NCI-H2107 treated with DMSO at 0.1 percent for 48 hours (cell line): ENCODE results near the gene ZNF462.
"Not testable (repeated sequence)": the region's sequence is repeated elsewhere in the genome, so short reads cannot be mapped to it uniquely, and the experiment has no call there.

Experiments used
- DNase-seq: peaks from one replicate; lab custom pipeline; 2025; ENCODE audit not compliant: unreplicated experiment; lab: John Stamatoyannopoulos, UW

The ZNF462 gene

DNA sequence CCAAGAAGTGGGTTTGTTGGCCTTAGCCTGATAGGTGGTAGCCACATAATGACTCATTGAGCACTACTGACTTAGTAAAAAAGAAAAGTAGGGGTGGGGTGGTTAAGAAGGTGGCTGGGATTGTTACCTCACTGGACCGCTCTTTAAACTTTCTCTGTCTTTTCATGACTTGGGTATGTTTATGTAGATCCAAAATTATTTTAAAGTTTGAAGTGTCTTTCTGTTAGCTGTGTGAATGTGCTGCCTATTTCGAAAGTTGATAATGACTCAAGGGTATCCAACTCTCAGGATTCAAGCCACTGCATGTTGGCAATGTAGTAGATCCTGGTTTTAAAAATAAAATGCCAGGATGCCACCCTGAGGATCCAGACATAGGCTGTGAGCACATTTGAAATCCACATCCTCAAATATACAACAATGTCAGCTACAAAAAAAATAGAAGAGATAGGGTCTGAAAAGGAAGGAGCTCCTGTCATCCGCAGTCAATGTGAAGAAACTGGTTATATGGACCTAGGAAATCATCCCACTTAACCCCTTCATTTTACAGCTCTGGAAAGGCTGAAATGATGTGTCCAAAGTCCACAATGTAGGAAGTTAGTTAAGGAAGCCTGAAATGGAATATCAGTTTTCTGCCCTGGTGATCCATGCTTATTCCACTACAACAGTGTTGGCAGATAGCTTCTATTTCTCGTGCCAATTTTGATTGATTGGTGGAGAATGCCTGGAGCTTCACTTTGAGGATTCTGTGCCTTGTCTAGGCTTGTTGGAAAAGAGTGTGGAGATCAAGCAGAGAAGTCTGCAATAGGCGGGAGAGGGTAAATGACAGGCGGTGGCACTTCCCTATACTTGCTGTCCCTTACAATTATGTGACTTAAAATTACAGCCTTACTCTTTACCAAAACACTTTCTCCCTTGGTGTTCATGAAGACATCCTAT lies 23.4 kb downstream of the ZNF462 start:
- no peak for DNase-seq

DNA sequence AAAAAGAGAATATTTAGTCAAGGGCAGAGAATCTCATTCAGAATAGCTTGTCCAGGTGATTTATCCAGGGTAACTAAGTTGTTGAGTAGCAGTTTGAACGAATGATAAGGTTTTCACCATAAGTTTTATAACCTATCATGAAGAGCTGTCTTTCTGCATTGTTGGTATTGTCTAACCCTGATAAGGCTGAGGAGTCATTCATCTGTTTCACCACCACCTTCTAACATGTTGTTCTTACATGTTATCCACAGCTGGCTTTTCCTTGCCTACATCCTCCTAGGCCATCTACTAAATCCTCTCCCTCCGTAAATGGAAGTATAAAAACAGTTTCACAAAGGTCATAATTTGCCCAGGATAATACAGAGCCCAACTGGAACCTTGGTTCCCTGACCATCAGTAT lies 24.1 kb downstream of the ZNF462 start:
- no peak for DNase-seq

DNA sequence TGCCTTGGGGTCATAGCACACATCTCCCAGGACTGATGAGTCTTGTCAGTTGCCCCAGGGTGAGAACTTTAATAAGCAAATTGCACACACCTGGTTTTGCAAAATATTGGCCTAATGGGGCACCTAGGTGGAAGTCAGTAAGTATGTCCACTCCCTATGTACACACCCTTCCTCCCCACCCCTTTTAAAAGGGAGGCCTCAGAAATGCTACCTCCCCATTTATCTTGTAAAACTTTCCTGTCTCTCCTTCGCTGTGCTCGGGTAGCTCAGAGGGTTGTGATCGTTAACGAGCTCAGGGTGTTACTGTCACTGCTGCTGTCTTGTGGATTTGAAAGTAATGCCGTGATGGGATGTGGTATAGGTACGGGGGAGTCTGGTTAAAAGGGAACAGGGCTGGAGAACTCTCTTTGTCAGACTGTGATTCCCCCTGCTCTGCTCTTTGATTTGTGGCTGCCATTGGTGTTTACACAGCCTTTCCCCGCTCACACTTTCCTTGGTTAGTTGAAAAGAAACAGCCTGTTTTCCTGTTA lies 26.2 kb downstream of the ZNF462 start:
- DNase-seq: no peak

DNA sequence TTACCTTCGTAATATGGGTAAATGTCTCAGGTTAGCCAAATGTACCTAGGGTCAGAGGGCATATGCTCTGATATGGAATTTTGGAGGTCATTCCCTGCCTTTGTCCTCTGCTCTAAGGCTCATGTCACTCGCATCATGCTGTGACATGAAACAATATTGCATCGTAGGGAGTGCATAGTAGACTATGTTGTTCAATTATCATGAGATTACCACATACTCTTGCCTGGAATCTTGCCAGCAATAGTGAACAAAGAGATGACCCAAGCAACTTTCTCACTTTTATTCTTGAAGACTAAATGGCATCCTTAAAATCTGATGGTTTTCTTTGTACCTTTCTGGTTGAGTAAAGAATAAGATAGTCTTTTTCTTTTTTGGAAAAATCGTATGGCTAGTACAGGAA lies 27.6 kb downstream of the ZNF462 start:
- no peak for DNase-seq

DNA sequence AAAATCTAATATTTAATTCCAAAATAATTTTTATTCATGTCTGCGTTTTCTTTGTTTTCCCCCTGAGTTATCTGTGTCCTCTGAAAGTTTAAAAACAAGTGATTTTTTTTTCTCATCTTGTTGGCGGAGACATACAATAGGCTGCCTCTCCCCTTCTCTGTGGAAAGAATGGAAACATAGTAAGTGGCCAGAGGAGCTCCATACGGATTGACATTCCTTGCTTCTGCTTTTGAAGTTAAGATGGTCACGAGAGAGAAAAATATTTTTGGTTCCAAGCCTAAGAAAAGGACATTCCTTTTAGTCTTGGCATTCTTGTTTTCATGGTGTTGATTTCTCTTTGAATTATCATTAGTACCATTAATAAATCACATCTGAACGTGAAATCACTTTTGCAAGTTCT lies 28.3 kb downstream of the ZNF462 start:
- DNase-seq: no peak

DNA sequence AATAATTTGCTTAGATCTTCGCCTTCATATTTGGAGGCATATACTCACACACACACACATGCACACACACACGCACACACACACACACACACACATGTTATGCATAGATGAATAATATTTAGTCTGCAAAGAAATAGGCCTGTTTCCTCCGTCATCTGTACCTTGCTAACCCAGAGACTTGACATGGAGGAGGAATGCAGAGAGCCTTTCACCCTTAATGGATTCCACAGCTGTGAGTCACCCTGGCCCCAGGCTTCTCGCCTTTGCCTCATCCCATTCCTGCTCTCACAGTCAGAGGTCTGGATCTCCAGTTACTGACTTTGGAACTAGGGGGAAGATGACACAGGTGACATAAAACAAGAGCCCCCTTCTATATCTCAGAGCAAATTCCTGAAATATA lies 29.7 kb downstream of the ZNF462 start:
- no peak for DNase-seq

DNA sequence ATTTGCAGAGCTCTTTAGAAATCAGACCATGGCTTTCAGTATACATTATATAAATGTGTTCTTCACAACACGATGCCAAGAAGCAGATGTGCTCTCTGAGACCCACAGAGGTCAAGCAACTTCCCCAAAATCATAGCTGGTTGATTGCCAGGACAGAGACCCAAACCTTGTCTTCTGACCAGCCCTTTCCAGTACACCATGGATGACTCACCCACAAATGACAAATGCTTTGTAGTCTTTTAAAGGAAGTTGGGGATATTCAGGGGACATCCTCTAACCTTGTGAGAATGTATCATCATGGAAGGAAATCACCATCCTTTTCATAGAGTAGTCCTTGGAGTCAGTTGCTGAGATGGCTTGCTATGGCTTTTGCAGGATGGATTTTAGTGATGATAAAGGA lies 30.1 kb downstream of the ZNF462 start:
- DNase-seq: no peak

DNA sequence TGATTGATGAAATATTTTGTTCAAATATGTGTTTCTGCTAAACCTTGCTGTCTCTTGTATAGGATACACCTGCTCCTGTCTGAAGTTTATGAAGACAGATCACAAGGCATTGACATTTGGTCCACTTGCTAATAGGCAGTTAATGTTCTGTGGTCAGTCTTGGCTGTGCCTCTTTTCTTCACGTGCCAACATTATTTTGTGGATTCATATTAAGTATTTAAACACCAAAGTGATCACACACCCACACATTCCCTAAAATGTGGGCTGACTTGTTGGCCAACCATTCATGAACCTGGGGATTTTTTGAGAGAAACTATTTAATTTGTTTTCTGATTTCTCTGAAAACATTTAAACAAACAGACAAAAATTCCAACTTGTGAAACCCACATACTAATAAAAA lies 33.7 kb downstream of the ZNF462 start:
- no peak for DNase-seq

DNA sequence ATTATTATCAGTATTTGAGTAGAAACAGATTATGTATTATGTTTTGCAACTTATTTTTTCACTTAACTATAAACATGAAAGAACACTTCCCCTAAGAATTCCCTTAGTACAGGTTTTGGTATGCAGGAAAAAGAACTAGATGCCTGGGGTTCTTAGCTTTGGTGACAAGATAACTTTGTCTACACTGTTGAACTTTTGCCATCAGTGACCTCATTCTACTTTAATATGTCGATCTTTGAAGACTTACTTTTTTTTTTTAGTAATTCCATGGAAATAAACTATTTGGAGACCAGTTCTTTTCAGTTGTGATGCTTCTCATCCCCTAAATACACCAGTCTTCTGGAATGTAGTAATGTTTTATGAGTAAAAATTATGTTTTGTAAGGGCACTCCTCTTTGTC lies 34.3 kb downstream of the ZNF462 start:
- no peak for DNase-seq

DNA sequence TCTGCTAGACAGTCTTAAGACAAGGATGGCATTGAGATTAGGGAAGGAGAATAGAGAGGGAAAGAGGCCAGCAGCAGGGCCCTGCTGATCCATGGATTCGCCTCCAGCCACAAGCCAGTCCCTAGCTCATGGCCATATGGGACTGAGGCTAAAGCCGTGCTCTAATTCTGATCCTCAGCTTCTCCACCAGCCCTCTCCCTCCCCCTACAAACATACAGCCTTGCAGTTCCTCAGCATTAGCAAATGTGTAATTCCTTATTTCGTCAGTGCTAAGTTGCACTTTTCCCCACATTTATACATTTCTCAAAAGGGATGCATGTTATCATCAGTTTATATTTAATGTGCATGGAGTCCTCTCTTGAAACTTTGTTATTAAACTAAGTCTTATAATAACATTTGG lies 34.8 kb downstream of the ZNF462 start:
- DNase-seq: no peak

DNA sequence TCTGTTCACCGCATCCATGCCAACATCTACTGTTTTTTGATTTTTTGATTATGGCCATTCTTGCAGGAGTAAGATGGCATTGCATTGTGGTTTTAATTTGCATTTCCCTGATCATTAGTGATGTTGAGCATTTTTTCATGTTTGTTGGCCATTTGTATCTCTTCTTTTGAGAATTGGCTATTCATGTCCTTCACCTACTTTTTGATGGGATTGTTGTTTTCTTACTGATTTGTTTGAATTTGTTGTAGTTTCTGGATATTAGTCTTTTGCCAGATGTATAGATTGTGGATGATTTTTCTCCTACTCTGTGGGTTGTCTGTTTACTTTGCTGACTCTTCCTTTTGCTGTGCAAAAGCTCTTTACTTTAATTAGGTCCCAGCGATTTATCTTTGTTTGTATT lies 37.6 kb downstream of the ZNF462 start:
- DNase-seq: not testable (repeated sequence)

DNA sequence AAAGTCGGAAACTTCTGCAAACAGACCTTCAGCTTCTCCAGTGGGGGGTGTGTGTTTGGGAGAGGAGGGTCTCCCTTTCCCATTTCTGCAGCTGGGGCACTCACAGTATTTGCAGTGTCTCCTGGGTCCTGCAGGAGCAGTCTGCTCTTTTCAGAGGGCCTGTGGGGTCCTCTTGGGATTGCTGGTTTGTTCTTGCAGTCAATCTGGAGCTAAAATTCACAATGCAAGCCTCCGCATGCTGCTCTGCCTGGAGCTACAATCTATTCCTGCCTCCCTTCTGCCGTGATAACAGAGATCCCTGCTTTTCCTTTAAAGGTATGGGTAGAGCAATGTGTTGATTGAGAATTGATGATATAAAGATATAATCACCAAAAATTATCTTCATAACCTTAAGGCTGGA lies 43.2 kb downstream of the ZNF462 start:
- DNase-seq: no peak

DNA sequence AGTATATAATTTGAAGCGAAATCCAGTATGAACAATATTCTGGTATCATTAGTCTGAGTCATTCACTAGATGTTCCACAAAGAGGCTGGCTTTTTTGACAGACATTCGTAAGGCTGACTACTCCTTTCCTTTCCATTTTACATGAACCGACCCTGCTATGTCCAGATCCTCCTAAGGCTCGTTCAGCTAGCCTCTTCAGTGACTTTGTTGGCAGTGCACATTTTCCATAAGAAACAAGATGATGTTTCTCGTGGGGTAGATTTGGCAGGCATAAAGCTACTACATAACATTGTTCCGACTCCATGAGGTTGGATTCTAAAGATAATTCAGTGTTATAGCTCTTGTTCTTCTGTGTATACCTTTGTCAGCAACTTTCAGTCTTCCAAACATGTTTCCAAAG lies 49.0 kb downstream of the ZNF462 start:
- no peak for DNase-seq

DNA sequence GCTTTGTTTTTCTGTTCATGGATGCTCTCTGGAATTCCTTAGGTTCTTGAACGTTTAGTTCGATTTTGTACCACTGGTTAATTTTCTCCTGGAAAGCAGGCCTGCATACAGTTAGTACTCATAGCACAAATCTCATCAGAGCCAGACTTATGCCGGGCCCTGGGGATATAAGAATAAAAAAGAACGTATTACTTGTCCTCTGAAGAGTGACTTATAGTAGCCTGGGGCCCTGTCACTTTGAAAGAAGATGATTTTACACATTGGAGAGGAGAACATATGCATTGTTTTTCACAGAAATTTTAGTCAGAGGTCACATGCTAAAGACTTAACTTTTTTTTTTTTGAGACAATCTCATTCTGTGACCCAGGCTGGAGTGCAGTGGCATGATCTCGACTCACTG lies 50.3 kb downstream of the ZNF462 start:
- DNase-seq: no peak

DNA sequence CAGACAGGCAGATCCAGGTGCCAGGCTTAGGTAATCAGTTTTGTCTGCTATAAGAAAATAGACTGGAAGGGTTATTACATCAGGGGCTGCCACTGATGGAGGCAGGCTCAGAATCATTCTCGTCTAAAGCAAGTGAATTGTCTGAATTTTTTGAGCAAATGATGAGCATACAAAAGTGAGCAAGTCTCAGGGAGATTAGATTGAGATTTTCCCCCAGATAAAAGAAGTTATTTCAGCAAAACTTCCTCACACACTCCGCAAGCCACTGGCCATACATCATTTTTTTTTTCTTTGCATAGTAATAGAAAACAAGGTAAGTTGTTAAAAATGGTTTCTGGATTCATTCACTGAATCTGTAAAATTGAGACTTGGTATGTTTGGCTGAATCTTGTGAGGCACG lies 52.9 kb downstream of the ZNF462 start:
- DNase-seq: no peak

DNA sequence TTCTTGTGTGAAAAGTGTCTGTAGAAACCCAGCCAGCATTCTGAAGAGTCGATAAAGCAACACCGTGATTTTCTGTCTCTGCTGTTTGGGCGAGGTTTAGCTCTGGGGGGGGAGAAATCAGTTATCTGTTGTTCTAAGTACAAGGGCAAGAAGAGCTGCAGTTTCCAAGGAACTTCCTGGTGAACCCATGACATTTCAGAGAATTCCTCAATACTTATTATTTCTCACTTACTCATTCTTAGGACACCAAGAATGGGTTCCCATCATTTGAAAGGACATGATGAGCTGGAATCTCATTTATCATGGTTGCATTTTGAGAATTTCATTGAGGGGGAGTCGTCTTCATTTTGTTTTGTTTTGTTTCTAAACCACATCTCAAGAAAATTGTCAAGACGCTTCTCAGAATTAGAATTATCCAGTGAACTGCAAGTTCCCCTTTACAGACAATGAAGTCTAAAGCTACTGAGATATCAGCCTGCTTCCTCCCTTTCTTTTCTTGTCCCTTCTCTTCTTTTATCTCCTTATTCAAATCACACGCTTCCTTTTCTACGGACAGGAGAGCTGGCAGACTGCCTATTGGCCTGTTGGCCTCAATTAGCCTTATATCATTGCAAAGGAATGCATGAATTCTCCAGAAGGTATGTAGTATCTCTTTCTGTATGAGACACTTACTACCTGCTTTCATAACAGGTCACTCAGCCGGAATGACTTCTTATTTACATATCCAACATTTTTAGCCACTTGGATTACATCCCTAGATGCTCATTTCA lies 53.7 kb downstream of the ZNF462 start:
- no peak for DNase-seq

DNA sequence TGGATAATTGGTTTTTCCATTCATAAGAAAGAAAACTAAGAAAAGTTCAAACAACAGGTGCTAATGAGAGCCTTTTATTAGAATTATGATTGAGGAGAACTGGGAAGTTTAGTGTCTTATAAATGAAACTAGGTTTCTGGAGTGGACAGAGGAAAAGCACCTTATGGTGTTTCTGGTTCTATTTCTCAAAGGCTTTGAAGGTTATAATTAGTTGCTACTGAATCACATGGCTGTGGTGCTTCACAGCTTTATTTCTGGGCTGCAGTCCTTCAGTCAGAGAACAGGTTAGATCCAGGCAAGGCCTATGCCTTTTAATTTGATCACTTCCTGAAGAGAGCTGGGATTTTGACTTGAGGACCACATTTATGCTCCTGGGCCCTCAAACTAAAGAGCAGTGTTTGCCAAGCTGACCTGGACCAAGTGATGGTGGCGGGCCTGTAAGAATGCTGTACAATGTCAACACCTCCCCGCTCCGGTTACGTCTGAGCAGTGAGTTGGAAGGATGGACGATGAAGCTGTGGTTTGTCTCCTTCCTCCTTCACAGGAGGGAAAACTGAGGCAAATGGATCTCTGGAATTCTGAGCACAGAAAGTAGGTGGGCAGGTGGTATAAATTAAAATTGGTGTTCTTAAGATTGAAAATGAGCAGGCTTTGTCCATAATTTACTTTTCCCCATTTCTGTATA lies 56.0 kb downstream of the ZNF462 start:
- DNase-seq: no peak

DNA sequence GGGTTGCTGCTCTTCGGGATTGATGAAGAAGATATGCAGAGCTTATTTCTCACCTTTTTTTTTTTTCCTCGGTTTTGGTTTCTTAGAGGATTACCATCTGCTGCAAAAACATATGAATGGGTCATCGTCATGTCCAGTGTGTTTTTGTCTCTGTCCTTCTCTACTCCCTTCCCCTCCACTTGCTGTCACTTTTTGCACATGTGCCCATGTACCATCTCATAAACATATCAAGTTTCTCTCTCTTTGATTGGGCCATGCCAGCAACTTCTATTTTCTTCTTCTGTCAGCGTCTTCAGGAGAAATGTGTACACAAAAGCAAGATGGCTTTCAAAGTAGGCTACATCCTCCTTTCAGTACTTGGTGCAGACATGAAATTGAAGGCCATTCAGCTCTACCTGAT lies 57.1 kb downstream of the ZNF462 start:
- DNase-seq: no peak

DNA sequence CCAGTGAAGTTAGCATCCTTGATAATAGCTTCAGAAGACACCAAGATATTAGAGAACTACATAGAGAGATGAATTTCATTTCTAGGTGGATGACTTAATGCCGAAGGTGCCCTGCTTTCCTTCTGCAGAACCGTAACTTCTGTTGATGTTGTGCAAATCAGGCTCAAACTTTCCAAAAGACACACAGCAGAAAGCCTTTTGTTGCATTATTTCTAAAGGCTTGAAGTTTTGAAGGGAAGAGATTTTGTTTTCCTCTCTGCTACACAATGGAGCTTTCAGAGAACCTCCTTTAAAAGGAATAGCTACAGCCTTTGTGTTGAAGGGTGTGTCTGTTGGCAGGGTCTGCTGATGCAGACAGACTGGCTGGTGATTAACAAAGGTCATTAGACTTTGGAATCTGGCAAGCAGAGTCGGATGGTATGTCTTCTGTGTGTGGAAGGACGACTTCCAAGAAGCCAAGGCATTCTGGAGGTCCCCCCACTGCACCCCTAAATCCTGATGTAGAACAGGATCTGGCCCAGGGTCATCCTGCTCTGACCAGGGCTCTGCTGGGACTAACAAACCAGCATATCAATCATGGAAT lies 57.8 kb downstream of the ZNF462 start:
- DNase-seq: peak; percentile 28

DNA sequence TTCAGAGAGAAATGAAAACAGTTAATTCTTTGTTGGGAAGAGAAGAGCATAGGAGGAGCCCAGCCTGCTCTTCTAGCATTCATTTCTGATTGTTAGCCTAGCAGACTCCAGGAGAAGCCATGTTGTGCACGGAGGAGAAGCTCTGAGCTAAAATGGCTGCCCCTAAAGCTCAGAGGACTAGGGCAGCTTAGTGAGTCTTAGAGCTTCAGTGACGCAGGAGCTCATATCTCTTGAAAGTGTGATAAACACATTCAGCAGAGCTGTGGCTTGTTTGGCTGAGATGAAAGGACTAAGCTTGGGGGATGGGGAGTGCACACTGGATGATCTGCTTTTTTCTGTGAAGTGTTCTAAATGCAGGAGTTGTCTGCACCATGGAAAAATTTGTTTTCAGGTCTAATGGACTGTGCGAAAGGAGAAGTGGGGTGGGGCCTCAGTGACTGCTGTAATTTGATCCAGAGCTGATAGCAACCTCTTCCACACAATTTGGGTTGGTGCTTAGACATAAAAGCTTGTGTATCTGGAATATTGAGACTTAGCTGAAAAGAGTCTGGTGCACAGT lies 58.5 kb downstream of the ZNF462 start:
- peak; percentile 94 for DNase-seq

DNA sequence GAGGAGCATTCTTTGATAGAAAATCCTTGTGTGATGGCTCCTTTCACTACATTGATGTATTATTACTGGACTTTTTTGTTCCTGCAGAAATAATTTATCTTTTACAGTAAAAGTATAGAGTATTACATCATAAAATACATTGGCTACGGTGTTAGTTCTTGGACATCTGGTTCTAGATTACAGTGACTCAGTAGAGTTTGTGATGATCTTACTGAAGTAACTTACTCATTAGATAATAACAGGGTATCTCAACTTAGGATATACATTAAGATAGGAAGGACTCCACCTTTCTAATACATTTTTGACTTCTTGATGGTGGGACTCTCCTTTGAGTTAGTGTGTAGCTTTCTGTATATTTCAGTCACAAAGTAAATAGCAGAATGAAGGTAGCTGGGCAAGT lies 59.1 kb downstream of the ZNF462 start:
- no peak for DNase-seq
